GM21737 (cell line): ENCODE results near the gene CSNK1E.

Experiments
- ATAC-seq: cut with Tn5 transposase; IDR thresholded peaks from one replicate; pipeline ENCODE4 v1.9.1; 2021; ENCODE audit warnings: mild to moderate bottlenecking, moderate library complexity; ENCODE audit not compliant: unreplicated experiment

CSNK1E gene

GRCh38 chr22:38335077-38335476 is 17.8 kb upstream of the CSNK1E start:
- ATAC-seq = no peak

- no peak for ATAC-seq
These were observed 10.6 kb upstream of the CSNK1E start for GRCh38 chr22:38327805-38328204.

- no peak for ATAC-seq
These were observed 10.2 kb upstream of the CSNK1E start for GRCh38 chr22:38327396-38327795.

GRCh38 chr22:38325587-38325986 is 8.4 kb upstream of the CSNK1E start:
- no peak for ATAC-seq

GRCh38 chr22:38320605-38321402 is 3.6 kb upstream of the CSNK1E start:
- no peak for ATAC-seq

GRCh38 chr22:38318792-38319773 is 1.9 kb upstream of the CSNK1E start:
- no peak for ATAC-seq

- ATAC-seq = no peak
These were observed 922 bp upstream of the CSNK1E start for GRCh38 chr22:38317995-38318715.

- ATAC-seq = peak; percentile 30
These were observed 690 bp downstream of the CSNK1E start for GRCh38 chr22:38316364-38317121.

GRCh38 chr22:38315823-38316363 is 1.3 kb downstream of the CSNK1E start:
- ATAC-seq = no peak

- ATAC-seq = no peak
These were observed 2.1 kb downstream of the CSNK1E start for GRCh38 chr22:38314933-38315822.

- no peak for ATAC-seq
These were observed 2.9 kb downstream of the CSNK1E start for GRCh38 chr22:38314051-38314932.

- ATAC-seq = no peak
These were observed 3.8 kb downstream of the CSNK1E start for GRCh38 chr22:38313384-38313955.

- ATAC-seq = no peak
These were observed 4.9 kb downstream of the CSNK1E start for GRCh38 chr22:38312261-38312800.

GRCh38 chr22:38311323-38311620 is 6.0 kb downstream of the CSNK1E start:
- ATAC-seq = no peak

- no peak for ATAC-seq
These were observed 6.5 kb downstream of the CSNK1E start for GRCh38 chr22:38310518-38311322.

GRCh38 chr22:38309614-38310517 is 7.4 kb downstream of the CSNK1E start:
- no peak for ATAC-seq
